ENCODE data around the gene SGIP1. TPM values are rescaled to one million over a fixed set of nuclear protein-coding genes. Genes with fewer than 3 reads are reported as not detected.

The SGIP1 gene
- total RNA-seq, 1 donor from 2014 or later = 6.9 TPM

DNA sequence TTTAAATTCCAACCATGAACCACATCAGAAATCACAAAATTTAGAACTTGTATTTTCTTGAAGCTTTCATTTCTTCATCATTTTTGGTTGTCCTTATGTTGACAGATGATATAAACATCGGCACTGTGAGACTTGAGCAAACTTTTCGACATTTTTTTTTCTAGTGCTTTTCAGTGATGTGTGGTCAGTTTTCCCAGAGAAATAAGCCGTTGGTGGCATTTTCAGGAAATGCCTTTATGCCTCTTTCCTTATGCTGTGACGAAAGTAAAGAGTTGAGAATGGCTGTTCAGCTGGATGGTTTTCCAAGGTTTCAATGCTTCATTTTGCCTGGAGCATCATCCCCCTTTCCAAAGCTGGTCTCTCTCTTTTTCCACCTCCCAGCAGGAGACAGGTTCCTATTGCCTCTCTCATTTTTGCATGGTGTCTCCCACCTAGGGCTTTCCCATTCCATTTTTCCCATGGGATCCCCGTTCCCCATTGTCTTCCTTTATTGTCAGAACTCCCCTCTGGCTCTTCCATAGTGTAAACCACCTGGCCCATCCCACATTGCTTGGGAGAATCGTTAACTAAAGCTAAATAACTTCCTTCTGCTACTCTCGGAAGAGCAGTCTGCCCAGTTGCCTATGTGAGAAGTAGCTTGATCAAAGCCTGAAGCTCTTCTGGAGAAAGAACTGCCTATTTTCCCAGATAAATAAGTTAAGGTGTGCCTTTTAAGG, 156.9 kb downstream of the SGIP1 start:
- H3K4me3 ChIP-seq (ENCODE audit: low read depth, low read length) = no peak overlapping the region
- DNase-seq (ENCODE audit: low read depth) = no peak
- TF ChIP-seq, protein P1, sequence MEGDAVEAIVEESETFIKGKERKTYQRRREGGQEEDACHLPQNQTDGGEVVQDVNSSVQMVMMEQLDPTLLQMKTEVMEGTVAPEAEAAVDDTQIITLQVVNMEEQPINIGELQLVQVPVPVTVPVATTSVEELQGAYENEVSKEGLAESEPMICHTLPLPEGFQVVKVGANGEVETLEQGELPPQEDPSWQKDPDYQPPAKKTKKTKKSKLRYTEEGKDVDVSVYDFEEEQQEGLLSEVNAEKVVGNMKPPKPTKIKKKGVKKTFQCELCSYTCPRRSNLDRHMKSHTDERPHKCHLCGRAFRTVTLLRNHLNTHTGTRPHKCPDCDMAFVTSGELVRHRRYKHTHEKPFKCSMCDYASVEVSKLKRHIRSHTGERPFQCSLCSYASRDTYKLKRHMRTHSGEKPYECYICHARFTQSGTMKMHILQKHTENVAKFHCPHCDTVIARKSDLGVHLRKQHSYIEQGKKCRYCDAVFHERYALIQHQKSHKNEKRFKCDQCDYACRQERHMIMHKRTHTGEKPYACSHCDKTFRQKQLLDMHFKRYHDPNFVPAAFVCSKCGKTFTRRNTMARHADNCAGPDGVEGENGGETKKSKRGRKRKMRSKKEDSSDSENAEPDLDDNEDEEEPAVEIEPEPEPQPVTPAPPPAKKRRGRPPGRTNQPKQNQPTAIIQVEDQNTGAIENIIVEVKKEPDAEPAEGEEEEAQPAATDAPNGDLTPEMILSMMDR (conservative IDR thresholded peaks at IDR 0.05; ENCODE audit: low read depth, low read length) = no peak

DNA sequence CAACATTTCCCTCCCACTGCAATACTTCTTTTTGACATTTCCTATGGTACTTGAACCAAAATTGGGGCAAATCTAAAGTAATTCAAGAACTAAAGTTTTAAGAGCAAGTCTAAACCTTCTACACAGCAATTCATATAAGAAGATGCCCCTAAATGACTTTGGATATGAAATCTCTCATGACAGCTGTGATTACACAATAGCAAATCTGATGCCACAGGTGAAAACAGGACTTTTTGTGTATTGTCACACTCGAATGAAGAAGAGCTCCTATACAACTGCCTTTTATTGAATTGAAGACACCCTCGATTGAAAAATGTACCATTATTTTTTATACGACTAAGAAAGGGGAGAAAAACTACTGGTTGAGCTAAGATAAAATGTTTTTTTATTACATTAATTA, 158.7 kb downstream of the SGIP1 start:
- H3K4me3 ChIP-seq (ENCODE audit: low read depth, low read length) = no peak overlapping the region
- TF ChIP-seq, protein P1 (conservative IDR thresholded peaks at IDR 0.05; ENCODE audit: low read depth, low read length) = no peak
- no peak for DNase-seq (ENCODE audit: low read depth)

DNA sequence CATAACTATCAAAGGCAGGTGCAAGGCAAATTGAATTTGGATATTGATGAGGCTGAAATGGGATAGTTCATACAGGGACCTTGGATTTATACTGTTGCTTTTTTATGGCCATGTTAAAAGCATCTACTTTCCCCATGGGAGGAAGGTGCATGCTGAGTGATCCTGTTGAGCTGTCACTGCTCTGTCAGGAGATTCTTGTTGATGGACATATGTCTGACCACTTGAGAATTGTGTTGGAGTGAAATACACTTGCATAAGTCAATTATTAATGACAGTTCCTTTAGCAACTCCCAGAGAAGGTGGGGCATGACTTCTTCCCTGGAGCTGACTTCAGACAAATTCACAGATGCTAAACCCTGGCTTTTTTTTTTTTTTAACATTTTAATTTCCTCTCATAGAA, 159.9 kb downstream of the SGIP1 start:
- no peak for DNase-seq (ENCODE audit: low read depth)
- H3K4me3 ChIP-seq (ENCODE audit: low read depth, low read length) = no peak overlapping the region

GRCh38 chr1:66695116-66695515, 161.2 kb downstream of the SGIP1 start:
- H3K4me3 ChIP-seq (ENCODE audit: low read depth, low read length) = no peak overlapping the region
- TF ChIP-seq, protein P1 (conservative IDR thresholded peaks at IDR 0.05; ENCODE audit: low read depth, low read length) = no peak
- no peak for DNase-seq (ENCODE audit: low read depth)

More for the DNA sequence above, 159.9 kb downstream of the SGIP1 start:
- TF ChIP-seq, protein P1 (conservative IDR thresholded peaks at IDR 0.05; ENCODE audit: low read depth, low read length) = no peak

DNA sequence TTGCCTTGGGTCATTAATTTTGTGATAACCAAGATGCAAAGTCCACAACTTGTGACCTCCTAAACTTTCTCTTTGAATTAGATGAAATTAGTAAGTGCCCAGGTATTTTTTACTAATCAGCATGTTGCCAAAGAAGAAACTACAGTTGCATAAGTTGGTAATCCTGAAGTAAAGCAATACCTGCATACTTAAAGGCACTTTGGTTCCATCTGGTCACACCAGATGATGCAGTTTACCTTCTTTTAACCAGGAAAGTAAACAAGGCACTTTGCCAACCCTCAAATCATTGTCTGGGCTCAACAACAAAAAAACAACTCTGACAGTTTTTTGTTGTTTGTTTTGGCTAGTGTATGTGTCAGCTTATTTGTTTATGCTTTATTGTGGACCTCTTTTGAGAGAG, 162.8 kb downstream of the SGIP1 start:
- no peak overlapping the region for H3K4me3 ChIP-seq (ENCODE audit: low read depth, low read length)
- TF ChIP-seq, protein P1 (conservative IDR thresholded peaks at IDR 0.05; ENCODE audit: low read depth, low read length) = no peak
- DNase-seq (ENCODE audit: low read depth) = no peak

GRCh38 chr1:66699213-66699612, 165.3 kb downstream of the SGIP1 start:
- TF ChIP-seq, protein P1 (conservative IDR thresholded peaks at IDR 0.05; ENCODE audit: low read depth, low read length) = no peak
- H3K4me3 ChIP-seq (ENCODE audit: low read depth, low read length) = no peak overlapping the region
- no peak for DNase-seq (ENCODE audit: low read depth)
